Smooth muscle cell of the brain vasculature (primary cell): ENCODE results near the gene TANC1.

Source experiments
- DNase-seq: peaks from one replicate; pipeline ENCODE4 v3.0.0-alpha.2; 2012; ENCODE audit warnings: low read depth, low spot score

TANC1 gene

DNA sequence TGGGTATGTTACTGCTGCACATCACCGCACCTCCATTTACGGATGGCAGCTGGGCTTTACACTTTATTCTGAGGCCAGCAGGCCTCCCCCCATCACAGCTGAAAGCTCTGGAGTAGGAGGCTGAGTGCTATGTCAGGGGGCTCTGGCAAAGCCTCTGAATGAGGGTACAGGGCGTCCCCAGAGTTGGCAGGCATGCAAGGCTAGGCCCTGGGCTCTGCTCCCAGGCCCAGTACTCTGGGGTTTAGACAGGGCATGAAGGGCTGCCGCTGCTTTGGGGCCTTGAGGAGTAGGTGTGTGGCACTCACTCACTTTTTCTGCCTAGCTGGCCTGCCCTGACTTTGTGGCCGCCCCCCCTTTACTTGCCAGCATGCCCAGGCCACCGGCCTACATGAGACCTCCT is 227.3 kb downstream of the TANC1 start:
- no peak for DNase-seq

DNA sequence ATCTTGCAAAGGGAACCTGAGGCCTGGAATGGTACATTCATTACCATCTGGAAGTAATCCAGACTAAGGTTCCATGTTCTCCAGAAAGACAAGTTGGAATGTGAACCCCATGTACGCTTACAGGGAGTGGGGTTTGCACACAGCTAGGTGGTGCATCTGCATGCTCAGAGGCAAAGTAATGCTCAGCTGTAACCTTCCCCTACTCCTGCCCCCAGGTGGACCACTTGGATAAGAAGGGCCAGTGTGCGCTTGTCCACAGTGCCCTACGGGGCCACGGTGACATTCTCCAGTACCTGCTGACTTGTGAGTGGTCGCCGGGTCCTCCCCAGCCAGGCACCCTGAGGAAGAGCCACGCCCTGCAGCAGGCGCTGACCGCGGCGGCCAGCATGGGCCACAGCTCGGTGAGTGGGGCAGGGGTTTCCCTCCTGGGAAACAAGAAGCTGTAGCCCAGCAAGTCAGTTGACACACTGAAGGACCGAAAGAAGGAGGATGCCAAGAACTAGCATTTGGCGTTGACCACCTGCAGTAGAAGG is 228.0 kb downstream of the TANC1 start:
- DNase-seq, result no peak

DNA sequence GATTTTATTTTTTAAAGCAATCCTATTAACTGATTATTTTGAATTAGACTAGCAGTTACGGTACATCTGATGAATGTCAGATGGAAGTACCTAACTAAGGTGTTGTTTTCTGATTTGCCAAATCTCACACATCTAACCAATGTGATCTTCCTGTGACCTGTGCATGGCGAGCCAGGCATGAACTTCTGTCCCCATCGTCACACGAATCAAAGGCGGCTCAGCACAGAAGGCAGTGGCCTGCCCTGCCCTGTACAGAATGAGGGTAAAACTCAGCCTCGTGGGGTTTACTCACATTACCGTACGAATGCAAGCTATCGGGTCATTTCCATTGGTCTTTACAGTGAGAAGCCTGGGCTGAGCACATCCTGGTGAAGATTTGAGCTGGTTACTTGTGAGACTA is 230.8 kb downstream of the TANC1 start:
- DNase-seq, result no peak

DNA sequence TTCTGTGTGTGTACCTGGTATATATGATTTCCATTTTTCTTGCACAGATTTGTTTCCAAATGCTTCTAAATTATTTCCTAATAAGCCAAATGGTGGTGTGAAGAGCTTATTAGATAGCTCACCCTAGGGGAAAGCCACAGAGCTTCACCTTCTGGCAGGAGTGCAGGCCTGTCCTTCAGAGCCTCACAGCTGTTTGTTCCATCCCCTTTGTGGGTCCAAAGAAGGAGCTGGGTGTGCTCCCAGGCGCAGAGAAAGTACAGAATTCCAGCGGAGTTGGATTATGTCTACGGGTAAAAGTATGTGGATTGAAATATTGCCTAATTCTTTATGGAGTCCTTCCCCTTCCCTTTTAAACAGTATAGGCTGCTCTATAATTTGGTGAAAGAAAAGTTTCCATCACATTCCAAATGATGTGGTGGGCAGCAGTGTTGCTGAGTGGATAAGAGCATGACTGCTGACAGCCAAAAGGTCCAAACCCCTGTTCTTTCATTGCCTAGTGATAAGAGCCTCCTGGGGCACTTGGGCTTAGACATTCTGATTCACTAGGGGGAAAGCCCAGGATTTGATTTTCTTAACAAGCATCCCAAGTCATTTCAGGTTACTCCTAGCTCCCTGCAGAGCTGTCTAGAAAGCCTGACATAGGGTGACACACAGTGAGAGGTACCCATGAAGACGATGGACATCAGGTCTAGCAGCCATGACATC is 231.5 kb downstream of the TANC1 start:
- DNase-seq, result no peak

DNA sequence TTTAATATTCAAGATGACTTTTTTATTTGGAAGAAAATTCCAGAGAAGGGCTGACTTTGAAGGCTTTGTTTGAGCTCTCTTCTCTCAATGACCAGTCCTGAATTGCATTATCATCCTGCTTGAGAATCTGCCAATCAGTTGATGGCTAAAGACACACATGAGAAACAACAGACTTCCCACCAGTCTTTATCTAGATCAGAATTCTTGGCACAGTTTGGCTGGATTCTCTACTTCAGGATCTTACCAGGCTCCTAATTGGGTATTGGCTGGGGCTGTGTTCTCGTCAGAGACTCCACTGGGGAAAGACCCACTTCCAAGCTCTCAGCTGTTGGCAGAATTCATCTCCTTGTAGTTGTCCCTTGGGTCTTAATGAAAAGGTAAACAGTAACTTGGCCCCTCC is 232.1 kb downstream of the TANC1 start:
- DNase-seq, result no peak

DNA sequence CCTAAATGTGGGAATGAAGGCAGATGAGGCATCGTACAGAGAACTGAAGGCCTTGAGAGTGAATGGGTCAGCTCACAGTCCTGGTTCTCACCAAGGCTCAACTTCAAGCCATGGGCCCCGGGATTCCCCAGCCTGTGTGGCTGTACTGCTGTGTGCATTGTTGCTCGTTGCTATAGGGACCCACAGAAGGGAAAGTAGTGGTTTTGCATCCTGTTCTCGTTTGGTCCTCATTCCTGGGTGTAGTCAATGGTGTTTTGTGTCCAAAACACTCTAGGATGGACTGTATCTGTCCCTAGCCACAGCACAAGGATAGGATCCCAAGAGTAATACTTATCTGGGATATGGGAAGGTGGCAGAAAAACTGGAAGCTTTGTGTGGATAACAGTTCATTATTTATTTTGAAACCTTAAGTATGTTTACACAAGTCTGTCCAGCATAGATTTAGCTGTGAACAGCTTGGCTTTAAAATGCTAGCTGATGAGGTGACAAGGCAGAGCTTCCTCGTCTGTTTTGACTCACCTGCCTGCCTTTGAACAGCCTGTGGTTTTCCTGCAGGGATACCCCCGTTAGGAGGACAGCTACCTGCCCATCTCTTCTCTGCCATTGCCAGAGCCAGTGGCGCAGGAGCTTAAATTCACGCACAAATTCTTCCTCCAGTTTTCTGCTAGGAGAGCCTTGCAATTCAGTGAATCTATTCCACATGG is 233.1 kb downstream of the TANC1 start:
- no peak for DNase-seq

DNA sequence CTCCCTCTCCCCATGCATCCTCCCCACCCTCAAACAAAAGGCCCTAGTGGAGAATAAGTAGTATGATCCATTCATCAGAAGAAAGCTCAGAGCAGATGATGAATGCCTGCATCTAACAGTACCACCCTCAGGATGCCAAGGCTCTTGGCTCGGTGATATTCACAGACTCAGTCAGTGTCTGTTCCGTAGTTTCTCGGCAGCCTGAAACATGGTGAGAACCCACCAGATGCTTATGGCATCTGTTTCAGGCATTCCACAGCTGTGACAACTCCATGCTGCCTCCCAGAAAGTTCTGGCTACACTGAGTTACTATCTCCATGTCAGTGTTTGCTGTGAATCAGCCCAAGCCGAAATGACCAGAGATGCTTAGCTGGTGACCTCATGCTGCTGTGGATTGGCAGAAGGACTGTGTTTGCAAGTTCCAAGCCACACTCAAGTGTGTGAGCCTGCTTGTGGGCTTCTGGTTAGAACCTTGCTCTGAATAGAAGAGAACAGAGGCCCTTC is 234.2 kb downstream of the TANC1 start:
- DNase-seq, result peak; percentile 72

DNA sequence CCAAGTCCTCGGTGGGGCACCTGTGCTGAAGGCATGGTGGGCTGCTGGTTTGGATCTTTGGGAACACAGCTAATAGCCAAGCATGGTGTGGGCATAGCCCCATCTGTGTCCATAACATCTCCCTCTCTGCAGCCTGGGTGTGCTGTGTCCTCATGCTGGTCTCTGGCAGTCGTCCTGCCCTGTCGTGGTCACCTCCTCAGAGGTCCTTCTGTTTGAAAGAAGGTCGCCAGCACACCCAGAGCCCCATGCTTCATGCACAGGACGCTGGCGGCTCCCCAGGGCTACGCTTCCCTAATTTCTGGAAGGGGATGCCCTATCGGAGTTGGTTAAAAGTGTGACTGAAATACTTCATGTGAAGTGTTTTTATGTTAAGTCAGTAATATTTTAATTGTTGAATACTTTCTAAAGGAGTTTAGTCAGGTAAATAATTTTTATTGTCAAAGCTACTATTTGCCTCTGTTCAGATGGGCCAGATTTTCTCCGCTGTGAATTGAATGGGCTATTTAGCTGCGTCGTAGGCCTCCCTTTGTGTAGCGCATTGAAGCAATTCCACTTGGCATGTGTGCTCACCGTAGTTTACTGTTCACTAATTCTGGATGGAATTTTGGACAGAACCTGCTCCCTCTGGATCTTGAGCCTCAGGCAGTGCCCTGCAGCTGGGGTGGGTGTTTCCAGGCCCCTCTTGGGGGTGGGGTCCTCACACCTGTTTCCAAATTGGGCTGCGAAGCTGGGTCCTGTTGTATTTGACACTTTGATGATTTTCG is 236.1 kb downstream of the TANC1 start:
- DNase-seq, result no peak

DNA sequence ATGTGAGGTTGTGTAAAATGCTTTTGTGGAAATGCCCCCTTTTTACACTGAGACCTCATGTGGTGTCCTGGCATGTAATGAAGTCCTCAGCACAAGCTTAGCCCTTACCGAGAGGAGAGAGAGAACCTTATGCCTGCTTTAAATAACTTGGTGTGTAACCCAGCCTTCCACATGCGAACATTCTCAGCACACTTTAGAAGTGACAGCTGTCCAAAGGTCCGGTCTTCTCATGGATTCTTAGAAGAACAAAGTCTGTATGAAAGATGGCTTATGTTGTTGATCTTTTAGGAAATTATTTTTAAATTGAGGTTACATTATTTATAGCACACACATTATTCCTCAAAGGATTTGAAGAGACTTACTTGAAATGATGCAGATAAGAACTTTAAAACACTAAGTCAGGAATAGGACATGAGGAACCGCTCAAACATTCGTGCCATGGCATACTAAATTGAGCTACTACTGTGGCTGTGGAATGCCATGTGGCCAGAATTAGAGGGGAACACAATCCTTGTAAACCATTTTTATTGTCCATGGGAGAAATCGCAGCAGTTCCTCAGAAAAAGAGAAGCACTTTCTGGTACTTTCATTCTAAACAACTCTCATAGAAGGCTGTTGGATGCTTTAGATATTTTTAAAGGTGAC is 238.4 kb downstream of the TANC1 start:
- DNase-seq, result no peak

DNA sequence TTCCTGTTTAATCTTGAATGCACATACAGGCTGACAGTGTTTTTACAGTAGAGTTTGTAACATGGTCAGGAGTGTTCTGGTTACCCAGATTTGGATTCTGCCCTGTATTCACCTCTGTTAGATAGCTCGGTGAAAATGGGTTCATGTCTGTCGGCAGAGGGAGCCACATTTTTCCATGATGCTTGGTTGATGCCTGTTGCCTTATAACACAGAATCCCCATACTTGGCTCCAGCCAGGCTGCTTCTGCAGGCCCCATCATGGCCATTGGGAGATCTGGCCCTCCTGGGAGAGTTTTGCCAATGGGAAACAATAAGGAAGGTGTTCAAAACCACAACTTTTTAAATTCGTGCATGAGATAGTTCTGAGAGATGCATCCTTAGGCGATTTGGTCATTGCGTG is 240.0 kb downstream of the TANC1 start:
- no peak for DNase-seq

DNA sequence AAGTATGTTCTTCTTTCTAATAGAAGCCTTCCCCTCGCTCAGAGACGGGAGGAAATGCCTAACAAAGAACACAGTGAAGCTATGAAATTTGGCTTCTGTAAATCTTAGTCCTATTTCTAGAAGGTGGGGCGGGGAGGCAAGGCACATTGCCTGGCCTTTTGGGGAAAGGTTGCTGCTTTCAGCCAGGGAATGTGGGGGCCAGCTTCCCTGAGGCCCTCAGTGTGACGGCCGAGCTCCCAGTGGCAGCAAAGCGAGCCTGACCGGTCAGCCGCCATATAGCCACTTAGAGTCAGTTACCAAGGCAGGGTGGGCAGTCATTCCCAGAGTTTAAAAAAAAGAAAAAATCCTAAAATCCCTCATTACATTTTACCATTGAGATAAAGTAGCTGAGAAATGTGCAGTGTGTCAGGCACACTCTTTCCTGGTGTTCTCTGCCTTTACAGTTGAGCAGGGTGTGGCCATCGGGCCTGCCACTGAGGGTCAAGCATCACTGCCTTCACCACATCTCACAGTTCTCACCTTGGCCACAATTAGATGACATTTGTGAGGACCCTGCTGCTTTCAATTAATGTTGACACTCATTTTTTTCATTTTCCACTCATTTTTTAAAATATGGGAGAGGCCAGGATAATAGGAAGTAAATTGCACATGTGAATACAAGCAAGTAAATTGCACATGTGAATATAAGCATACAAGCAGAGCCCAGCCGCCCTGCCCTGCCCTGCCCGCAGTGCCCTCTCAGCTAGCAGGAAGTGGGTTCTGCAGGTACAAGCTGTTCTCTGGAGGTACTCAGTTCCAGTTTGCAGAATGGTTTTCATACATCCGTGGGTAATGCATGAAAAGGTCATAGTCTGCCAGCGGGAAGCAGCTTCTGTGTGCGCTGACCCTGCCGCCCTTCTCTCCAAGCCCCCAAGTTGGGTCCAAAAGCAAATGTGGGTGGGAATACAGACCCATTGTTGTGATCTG is 241.2 kb downstream of the TANC1 start:
- no peak for DNase-seq

DNA sequence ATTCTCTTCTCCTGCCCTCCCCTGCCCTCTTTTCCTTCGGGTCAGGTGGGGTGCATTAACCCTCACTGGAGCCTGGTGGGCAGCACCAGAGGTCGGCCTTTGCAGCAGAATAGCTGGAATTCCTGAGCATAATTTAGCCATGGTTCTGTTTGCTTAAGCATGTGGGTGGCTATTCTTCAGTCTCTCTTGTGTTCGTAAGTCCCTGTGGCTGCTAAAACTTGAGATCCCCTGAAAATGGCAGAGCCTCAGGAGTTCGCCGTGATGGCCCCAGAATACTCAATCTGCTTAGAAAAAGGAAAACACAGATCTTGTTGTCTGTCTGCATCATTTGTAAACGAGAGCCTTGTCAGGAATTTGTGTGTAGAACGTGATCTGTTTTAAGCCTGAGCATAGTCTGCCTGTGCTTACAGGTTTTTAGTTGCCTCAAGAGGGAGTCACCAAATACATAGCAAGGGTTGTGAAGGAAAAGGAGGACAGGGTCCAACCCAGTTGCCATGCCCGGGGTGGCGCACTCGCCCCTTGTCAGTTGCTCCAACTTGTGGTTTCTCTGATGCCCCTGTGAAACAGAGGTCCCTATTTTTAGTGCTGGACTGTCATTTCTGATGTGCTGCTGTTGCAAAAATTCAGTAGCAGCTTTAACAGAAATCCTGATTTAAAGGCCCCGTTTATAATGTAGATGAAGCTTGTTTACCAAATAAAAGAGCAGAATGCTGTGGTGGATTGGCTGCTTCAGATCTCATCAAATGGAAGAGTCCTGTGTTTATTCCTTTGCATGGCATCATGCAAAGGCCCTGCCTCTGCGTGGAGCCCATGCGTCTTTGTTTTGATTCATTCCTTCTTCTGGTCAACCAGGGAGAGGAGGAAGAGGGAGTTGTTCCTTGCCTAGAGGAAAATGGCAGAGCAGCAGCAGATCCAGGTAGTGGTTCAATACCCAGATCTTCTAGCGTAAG is 243.3 kb downstream of the TANC1 start:
- DNase-seq, result no peak

DNA sequence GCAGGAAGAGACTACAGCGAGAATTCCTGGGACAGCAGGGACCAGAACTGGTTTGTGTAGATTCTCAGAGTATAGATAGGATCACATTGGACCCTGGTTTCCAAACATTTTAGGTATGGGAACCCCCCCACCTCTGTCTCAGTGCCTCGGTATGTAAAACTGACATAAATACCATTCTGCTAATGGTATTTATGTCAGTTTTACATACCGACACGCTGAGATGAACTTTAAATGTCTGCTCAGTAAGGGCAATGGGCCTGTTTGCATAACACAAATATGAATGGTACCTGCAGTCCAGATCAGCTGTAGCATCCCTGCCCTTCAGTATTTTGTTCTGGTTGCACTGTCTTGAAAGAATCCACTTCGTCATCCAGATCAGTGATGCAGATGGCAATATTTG is 244.9 kb downstream of the TANC1 start:
- no peak for DNase-seq

DNA sequence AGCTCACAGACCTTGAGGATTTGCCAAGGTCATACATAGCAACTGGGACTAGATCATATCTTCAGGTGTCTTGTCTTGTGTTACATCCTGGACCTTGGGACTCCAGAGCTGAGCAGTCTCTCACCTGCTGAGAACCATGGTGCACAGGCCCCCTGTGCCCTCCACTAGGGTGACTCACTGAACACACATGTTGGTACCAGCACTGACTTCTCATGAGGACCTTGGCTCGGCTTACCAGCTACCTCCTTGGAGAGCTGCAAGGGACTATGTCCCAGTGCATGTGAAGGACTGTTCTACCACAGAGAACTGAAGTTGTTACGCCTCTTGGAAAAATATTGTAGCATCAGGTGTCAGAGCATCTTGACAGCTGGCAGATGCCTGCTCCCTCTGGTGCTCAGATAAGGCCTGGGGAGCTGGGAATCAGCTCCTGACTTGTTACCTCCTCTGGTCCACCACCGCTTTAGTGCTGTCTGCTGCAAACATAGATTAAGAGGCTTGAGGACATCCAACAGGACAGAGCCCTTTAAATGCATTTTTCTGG is 246.0 kb downstream of the TANC1 start:
- DNase-seq, result no peak

DNA sequence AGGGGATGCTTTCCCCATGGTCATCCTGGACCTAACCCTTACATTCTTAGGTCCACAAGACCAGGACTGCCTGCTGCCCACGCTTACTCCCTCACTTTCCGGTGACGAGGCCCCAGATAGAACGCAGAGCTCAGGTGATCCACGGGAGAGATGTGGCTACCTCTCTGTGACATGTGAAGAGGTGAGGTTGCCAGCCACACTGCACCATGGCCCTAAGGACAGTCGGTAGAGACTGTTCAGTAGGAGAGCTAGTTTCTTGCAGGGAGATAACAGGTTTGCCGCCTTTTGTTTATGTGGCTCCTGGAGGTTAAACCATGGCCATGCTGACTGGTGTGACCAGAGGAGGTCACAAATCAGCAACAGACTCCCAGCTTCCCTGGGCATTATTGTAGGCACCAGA is 246.7 kb downstream of the TANC1 start:
- DNase-seq, result no peak

DNA sequence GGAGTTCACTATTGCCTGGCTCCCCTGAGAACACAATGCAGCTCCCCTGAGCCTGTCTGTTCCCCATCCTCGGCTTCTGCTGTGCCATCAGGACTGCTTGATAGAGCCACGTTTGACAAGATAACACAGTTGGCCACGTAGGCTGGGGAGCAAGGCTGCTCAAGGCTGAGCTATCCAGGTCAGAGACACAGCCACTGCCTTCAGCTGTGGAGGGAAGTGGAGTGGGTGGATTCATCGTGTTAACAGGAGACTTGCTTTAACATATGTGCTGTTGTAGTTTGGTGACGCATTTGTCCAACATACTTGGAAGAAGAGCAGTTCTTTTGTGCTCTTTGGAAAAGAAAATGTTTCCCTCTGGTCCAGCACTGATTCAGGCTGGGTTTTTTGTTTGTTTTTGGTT is 249.2 kb downstream of the TANC1 start:
- no peak for DNase-seq

DNA sequence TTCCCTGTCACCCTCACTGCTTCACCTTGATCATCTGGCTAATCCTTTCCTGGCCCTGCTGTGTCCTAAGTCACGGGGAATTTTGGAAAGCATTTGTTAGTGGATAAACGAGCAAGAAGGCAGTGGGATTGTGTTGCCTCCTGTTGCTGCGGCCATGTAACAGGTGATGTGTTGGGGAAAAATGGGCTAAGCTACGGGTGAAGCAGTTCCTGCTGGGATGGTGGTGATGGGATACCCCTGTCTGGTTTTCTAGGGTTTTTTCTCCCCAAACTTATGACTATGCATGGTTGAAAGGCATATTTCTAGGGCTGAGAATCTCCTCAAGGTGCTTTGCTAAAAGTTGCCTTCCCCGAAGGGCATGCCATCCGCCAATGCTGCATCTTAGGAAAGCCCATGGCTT is 249.9 kb downstream of the TANC1 start:
- DNase-seq, result no peak

DNA sequence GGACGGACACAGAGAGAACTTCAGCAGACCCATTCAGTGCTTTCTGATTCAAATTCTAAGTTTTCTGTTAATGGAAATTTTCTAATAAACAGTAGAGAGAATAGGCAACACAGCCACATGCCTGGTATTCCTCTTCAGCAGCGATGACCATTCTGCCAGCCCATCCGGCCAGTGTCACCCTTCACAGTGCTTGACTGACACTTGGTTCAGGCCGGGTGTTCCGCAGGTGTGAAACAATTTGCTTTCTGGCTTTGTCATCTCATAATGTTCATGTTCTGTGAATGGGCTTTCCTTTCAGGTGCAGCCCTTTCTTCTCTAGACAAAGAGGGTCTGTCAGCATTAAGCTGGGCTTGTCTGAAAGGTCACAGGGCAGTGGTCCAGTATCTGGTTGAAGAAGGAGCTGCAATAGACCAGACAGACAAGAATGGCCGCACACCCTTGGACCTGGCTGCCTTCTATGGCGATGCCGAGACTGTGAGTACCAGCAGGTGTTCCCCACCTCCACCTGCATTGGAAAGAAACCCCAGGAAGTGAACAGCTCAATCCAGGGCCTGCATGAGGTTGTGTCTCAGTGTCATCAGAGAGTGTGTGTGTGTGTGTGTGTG is 251.1 kb downstream of the TANC1 start:
- DNase-seq, result no peak
